Liver (tissue), 2 donors: ENCODE results near the gene SLC24A3.

Experiments
- CTCF ChIP-seq: fragments of 150-350 bp; IDR thresholded peaks from 2 replicates; pipeline ENCODE4 v1.5.1; 2017; ENCODE audit warnings: improper control_type of control experiment, low read depth, low read length; ENCODE audit not compliant: missing input control
- FOXA1 ChIP-seq: IDR thresholded peaks from 2 replicates; pipeline ENCODE4 v1.6.1; 2016; ENCODE audit warnings: antibody characterized with exemption
- YY1 ChIP-seq: IDR thresholded peaks from 2 replicates; pipeline ENCODE4 v1.6.1; 2016; ENCODE audit warnings: antibody characterized with exemption, mild to moderate bottlenecking
- donor health status: healthy.

GRCh38 chr20:19384940-19385339 lies 172.5 kb downstream of the SLC24A3 start:
- TF ChIP-seq CTCF (no peak), YY1 (no peak), FOXA1 (no peak)
